NCI-H2196 treated with DMSO at 0.1 percent for 48 hours (cell line): ENCODE data around the gene MZB1.

Experiments used
- DNase-seq: peaks from one replicate; lab custom pipeline; 2025; ENCODE audit not compliant: unreplicated experiment; lab: John Stamatoyannopoulos, UW

MZB1 gene

DNA sequence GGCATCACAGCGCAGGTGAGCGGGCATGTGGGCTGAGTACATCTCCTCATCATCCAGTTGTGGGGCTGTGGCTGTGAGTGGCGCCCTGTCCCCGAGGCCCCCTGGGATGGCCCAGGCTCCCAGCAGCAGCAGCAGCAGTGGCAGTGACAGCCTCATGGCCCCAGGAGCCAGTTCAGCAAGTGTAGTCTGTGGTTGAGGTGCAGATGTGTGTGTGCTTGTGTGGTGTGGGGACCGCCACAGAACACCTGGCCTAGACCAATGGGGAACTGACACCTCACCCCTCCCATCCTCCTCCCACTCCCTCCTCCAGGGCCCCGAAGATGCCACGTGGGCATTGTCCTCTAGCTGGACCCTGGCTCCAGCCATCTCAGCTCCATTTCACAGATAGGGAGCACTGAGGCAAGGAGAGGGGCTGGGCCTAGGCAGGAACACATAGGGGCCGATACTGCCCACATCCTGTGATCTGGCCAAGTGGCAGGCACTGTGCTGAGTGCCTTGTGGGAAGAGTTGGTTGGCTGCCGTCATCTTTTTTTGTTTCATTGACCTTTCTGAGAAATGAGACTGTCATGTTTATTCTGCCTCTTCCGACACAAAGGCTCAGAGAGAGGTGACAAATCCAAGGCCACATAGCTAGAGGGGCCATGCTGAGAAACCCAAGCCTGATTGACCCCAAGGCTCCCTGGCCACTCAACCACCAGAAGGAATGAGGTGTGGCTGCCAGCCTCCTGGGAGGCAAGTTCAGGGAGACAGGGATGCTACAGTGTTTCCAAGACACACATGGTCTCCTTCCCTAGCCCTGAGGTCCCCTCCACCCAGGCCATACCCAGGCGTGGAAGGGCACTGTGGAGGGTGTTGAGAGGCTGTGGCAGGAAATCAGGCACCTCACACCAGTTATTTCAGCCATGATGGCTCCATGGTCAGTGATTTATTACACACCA is at the start of gene MZB1:
Gene MZB1, minus strand, starts transcription at position 213 of the 938 bp plus-strand sequence. Its CDS starts 57 bp downstream, at position 156.
- no peak for DNase-seq

DNA sequence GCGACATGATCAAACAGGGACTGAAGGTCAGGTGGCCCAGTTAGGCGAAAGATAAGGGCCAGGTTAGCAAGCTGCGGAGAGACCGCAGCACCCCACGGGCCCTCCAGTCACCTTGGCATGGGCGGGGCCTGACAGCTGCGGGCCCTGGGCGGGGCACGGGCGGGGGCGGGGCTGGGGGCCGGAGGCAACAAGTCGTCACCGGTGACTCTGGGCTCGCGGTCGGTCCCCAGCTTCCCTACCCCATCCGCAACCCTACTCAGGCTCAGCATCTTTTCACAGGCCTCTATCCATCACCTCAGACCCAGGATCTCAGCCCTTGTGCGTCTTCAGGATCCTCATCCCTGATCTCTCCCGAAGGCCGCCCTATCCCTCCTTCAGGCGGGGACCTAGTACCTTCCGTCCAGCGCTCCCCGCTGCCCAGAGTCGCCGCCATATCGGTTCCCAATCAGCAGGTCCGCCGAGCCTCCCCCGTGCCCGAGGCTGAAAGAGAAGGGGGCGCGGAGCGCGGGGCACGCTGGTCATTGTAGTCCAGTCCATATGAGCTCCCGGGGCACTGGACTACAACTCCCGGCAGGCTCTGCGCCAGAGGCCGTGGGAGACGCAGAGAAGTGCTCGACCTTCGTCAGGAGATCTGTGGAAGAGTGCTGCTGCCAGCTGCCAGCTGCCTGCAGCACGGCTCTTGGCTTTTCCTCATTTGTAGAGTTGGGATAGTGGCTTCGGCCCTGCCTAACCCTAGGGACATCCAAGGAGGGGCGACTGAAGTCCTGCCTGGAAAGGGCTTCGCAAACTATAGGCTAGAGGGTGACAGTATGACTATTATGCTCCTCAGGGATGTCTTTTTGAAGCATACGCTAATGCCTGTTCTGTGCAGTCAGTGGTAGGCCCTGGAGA is 49.5 kb upstream of the MZB1 start, which contains the start of gene DNAJC18:
Gene DNAJC18, minus strand, starts transcription at position 513 of the 891 bp plus-strand sequence. Its CDS starts 80 bp downstream, at position 433.
- DNase-seq = peak; percentile 87

- no peak for DNase-seq
These were observed 48.9 kb upstream of the MZB1 start for GRCh38 chr5:139438707-139439012.

GRCh38 chr5:139435676-139436075 is 46.0 kb upstream of the MZB1 start:
- DNase-seq = no peak

GRCh38 chr5:139431706-139432105 is 42.0 kb upstream of the MZB1 start:
- DNase-seq = no peak

DNA sequence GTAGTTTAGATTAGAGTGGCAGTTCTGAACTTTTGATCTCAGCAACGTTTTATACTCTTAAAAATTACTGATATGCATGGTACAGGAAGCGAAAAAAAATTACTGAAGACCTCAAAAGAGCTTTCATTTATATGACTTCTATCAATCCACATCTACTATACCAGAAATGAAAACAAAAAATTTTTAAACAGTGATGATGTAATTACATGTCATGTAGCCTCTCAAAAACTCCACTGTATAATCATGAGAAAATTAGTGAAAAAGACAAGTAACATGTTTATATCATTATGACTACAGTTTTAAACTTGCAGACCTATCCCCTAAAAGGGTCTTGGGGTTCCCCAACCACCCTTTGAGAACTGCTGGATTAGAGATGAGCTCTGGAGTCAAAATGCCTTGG is 40.3 kb upstream of the MZB1 start:
- no peak for DNase-seq

DNA sequence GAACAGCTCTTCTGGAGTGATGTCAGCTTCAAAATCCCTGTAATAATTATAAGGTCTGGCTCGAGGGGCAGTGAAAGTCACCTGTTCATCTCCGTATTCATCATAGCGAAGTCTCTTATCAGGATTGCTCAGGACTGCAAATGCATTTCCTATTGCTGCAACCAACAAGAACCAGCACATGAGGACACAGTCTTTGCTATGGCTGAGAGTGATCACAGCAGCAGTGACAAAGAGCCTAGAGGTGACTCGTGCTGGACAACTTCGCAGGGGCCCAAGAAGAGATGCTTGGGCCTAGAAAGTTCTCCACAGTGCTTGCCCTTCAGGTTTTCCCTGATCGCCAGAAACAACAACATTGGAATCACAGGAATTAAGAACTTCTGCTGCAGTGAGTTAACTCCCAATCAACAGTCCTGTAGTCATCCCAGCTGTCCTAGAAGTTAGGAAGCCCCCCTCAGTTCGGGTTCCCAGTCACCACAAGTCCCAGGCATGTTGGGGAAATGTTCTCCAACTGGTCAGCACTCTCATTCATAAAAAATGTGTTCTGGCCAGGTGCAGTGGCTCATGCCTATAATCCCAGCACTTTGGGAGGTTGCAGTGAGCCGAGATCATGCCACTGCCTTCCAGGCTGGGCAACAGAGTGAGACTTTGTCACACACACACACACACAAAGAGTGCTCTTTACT is 36.6 kb upstream of the MZB1 start:
- no peak for DNase-seq

DNA sequence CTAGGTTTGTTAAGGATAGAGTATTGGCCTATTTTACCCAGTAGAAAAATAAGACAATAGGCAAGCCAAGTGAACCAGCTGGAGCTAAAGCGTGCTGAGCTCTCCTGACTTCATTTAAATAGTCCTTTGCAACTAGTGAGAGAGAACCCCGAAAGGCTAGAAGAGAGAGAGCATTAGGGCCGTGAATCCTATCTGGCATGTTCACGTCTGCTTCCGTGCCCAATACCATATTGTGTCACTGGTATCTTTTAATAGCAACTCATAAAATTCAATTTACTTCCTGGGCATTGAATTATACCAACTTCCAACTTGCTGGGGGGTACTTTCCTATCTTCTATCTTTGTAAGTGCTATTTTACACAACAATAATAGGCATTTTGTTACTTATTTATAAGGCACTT is 35.8 kb upstream of the MZB1 start:
- DNase-seq = no peak

DNA sequence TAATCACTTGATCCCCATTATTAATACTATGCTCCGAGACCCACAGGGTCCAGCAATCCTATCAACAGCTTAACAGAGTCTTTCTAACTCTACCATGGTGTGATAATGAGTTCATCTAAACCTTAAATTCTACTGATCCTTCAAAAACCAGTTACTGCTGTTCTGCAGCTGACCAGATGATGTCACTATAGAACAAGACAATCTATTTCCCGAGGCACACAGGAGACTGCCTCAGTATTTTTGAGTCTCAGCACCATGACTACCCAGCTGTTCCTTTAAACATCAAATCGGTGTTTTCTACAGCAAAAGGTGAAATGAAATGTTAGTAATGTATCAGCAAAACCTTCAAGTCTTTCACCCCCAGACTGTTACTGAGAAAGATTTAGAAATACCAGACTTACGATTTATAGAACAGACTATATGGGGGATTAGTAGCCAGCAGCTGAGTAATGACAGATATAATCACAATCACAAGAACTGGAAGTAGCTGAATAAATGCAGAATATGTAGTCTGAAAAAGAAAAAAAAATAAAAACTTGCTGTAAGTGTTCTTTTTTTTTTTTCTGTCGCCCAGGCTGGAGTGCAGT is 32.7 kb upstream of the MZB1 start:
- DNase-seq = peak; percentile 52

DNA sequence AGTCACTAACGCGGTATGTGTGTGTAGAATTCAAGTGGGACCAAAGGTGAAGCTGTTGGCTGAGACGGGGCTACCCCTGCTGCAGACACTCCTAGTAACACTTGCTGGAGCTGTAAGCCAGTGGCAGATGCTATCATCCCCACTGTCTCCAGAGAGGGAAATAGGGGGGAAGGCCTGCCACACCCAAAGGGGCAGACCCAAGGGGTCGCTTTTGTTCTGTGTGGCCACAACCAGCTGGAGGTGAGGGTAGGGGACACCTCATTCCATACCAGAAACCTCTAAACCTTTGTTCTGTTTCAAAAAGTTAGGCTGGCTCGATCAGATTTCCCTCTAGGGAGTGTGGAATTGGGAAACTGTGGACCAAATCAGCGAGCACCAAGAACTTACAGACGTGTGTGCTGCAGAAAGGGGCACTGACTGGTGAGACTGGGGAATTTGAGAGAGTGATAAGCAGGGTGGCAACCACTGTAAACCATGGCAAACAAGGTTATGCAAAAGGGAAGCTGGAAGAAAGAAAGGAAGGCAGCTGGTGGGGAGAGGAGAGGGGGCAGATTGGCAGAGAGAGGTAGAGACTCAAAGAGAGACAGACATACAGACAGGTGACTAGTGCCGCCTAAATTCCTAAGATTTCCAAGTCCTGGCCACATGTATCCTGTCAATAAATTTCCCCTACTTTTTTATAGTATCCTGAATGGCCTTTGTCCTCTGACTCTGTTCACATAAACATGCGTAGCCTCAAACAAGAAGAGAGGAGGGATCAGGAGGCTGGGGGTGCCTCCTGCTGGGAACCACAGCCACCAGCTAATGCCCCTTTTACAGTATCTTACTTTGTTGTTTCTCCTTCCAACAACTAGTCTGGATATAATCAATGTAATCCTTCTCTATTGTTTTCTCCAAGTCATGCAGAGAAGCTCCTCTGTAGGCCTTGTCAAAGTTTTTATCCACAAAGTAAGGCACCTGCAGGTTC is 29.8 kb upstream of the MZB1 start:
- DNase-seq = no peak

- DNase-seq = no peak
These were observed 29.1 kb upstream of the MZB1 start for GRCh38 chr5:139418793-139419192.

DNA sequence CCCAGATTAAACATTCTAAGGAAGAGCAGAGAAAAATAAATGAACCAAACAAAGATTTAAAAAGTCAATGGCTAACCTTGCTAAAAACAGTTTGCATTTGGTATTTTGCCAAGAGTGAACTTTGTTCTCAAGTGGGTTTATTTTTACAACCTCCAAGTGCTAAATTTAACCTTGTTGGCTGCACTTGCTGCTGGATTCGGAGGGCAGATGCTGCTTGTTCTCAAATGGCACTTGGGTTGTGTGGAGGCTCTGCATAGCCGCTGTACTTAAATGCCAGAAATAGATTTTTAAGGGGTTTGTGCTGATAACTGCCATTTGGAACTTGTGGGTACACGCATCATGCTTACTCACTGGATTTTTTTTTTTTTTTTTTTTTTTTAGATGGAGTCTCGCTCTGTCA is 27.5 kb upstream of the MZB1 start:
- no peak for DNase-seq

DNA sequence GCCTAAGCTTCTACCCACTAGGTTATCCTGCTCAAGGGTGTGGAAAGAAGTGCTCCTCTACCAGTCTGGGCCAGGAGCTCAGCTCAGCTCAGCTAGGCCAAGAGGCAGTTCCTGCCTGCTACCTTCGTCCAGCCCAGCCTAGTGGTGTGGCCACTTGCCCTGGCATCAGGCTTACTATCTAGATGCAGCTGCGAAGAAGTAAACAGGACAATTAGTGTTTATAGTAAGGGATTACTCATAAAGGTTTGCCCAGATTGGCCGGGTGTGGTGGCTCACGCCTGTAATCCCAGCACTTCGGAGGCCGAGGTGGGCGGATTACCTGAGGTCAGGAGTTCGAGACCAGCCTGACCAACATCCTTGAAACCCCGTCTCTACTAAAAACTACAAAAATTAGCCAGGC is 26.9 kb upstream of the MZB1 start:
- no peak for DNase-seq

- DNase-seq = no peak
These were observed 26.2 kb upstream of the MZB1 start for GRCh38 chr5:139415869-139416268.

GRCh38 chr5:139415221-139415861 is 25.6 kb upstream of the MZB1 start:
- DNase-seq = no peak

GRCh38 chr5:139414581-139415130 is 24.9 kb upstream of the MZB1 start:
- DNase-seq = no peak

GRCh38 chr5:139413963-139414362 is 24.2 kb upstream of the MZB1 start:
- no peak for DNase-seq

DNA sequence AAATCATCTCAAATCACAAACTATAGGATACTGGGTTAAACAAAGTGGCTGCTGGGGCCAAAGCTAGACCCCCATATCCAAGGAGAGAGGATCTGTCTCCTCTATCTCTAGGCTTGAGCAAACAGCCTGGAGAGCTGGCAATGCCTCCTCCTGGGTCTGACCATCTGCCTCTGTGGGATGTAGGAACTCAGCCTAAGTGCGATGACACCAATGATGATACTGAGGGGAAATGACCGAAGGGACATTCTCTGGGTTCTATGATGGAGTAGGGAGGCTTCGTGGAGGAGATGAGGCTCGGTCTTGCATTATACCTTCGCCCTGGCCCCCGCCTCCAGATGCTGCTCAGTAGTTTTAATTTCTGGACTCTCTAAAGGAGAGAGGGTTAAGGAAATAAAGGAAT is 23.4 kb upstream of the MZB1 start:
- DNase-seq = no peak
